T-helper 1 cell treated with Interleukin-12 subunit alpha and Interleukin-12 subunit beta and Interleukin-4 antibody, amounts not matched to agents 30 ng/mL and 1 ng/mL, for 36 hours (primary cell): ENCODE results near the gene TFCP2L1. TPM values are rescaled to one million over a fixed set of nuclear protein-coding genes. Genes with fewer than 3 reads are reported as not detected.
"Not testable (repeated sequence)": the region's sequence is repeated elsewhere in the genome, so short reads cannot be mapped to it uniquely, and the experiment has no call there.

Experiments used
- intact Hi-C: fragments of 100-400 bp; cut with micrococcal nuclease; formaldehyde crosslinking; loops from one replicate; pipeline ENCODE4 v1.15.1; 2024
- total RNA-seq: library from RNA; stranded (reverse); gene quantifications from 2 replicates; pipeline ENCODE4 v1.2.3, GENCODE V29; 2022

The TFCP2L1 gene, protein sequence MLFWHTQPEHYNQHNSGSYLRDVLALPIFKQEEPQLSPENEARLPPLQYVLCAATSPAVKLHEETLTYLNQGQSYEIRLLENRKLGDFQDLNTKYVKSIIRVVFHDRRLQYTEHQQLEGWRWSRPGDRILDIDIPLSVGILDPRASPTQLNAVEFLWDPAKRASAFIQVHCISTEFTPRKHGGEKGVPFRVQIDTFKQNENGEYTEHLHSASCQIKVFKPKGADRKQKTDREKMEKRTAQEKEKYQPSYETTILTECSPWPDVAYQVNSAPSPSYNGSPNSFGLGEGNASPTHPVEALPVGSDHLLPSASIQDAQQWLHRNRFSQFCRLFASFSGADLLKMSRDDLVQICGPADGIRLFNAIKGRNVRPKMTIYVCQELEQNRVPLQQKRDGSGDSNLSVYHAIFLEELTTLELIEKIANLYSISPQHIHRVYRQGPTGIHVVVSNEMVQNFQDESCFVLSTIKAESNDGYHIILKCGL
- not detected in 2 replicates for total RNA-seq

DNA sequence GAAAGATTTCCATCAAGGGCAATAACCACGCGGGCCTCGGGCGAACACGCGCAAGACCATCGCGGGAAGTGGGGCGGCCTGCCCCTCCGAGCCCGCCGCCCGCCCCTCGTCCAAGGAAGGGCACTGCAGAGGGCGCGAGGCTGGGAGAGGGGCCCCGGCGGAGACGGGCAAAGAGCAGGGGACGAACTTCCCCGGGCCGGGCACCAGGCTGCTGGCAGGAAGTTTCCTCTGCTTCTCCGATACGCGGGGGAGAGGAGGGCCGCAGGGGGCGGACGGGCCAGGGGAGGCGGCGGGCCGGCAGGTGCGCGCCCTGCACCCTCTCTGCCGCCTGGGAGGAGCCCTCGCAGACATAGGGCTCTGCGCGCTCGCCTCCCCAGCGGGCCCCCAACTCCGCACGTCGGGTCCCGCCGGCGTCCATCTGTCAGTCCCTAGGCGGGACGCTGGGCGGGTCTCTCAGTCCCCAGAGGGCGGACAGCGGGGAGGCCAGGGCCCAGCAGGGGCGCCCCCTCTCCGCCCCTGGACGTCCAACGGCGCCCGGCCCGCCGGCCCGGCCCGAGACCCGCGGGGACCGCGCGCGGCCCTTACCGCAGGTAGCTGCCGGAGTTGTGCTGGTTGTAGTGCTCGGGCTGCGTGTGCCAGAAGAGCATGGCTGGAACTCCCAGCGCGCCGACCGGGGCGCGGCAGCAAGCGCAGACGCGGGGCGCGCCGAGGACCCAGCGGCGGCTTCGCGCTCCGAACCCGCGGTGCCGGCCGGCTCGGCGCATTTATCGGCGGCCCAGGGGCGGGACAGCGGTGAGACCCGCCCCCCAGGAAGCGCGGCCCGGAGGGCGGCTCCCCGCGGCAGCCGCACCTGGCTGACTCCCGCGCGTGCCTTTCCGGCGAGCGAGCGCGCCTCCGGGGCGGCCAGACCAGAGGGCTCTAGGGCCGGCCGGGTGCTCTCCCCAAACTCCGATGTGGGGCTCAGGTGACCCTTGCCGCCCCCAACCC, at the start of gene TFCP2L1:
Gene TFCP2L1, minus strand, starts transcription at position 740 of the 987 bp plus-strand sequence. Its CDS starts 93 bp downstream, at position 647.
- intact Hi-C loops = no loop called here

DNA sequence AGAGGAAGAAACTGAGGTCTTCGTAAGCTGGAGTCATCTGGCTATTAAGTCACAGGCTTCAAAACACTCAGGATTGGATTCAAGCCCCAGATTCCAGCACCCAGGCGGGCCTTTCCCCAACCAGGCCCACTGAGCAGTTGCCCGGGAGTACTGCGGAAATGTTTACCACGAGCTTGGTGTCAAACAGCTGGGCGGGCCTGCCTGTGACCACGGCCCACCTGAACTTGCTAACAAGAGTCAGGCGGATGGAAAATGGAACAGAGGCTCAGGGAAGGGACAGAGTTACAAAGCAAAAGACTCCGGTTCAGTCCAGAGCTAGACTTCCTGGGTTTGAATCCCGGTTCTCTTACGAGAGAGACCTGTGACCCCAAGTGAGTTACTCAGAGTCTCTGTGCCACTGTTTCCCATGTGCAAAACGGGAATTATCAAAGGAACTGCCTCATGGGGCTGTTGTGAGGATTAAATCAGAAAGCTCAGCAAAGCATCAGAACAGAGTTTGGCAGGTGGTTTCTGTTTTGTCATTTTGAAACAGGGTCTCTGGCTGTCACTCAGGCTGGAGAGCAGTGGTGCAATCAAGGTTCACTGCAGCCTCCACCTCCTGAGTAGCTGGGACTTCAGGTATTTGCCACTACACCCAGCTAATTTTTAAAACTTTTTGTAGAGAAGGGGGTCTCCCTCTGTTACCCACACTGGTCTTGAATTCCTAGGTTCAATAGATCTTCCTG, 49.0 kb upstream of the TFCP2L1 start:
- intact Hi-C loops = no loop called here

DNA sequence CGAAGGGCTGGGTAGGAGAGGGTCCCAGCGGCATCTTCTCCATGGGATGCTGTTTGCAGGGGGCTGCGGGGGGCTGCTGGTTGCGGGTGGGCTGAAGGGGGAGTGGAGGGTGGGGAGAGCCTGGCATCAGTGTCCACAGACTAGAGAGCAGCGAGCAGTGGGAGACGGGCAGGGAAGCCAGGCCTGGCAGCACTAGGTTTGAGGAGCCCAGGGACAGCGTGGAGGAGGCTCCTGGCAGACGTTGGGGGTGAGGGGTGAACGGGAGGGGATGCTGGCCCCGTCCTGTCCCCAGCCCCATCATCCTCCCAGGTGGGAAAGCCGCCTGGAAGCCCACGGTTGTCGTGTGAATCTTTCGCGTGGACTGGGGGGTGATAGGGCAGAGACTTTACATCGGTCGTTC, 48.2 kb upstream of the TFCP2L1 start:
- intact Hi-C loops = no loop called here

GRCh38 chr2:121331324-121331723, 46.3 kb upstream of the TFCP2L1 start:
- intact Hi-C loops = not testable (repeated sequence)

DNA sequence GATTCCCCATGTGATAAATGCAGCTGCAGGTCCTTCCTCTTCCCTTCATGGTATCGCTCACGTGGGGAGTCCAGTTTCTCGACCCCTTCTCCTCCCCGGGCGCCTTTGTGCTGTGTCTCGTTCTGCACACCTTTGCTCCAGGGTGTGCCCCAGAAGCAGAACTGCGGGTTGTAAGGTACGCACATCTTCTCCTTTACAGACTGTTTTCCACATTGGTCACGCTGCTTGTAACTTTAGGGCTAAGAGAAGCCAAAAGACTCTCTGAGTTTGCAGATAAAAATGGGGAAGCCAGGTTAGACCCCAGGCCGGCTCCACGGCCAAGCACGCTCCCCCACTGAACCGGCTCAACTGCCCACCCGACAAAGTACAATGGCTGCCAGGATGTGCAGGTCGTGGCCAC, 45.9 kb upstream of the TFCP2L1 start:
- intact Hi-C loops = no loop called here

DNA sequence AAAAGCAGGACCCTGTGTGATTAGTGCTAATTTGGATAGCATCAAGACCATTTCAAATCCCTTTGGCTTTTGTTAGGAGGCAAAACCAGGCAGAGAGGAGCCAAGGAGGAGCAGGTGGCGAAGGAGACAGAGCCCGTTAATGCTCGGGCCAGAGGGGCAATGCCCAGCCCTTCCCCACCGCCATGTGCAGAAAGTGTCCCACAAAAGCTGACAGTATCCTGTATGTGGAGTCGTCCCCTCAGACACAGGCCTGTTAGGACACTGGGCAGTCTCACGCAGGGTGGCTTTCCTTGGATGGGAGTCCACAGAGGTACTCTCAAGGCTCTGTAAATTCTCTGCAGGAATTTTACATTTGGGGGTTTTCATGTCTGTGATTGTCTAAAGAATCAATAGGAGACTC, 44.8 kb upstream of the TFCP2L1 start:
- intact Hi-C loops = no loop called here

DNA sequence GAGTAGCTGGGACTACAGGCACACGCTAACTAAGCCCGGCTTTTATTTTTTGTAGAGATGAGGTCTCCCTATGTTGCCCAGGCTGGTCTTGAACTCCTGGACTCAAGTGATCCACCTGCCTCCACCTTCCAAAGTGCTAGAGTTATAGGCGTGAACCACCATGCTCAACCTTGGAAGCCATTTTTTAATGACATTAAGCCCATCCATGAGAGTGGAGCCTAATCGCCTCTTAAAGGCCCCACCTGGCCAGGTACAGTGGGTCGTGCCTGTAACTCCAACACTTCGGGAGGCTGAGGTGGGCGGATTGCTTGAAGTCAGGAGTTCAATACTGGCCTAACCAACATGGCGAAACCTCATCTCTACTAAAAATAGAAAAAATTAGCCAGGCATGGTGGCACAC, 41.6 kb upstream of the TFCP2L1 start:
- intact Hi-C loops = no loop called here

- intact Hi-C loops = no loop called here
Measured at GRCh38 chr2:121324601-121325000, 39.6 kb upstream of the TFCP2L1 start.

GRCh38 chr2:121321476-121321875, 36.5 kb upstream of the TFCP2L1 start:
- intact Hi-C loops = no loop called here

- intact Hi-C loops = loop anchor here (10.0 kb wide), 1 partner anchor 1425 kb away; no protein-coding TSS in a partner anchor
Measured at GRCh38 chr2:121319941-121320340, 34.9 kb upstream of the TFCP2L1 start.

DNA sequence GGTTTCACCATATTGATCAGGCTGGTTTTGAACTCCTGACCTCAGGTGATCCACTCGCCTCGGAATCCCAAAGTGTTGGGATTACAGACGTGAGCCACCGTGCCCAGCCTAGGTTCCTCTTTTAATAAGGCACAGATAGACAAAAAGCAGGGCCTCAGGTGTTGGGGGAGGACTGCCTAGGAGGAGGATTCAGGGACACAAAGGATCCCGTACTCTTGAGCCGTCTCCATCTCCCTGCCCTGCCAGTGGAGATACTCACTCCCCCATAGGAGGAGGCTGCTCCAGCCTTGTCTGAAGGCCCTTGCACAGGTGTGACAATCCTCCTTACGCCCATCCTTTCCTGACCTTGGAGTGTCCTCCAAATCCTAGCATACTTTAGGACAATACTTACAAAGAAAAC, 32.0 kb upstream of the TFCP2L1 start:
- intact Hi-C loops = loop anchor here (10.0 kb wide), 1 partner anchor 1428 kb away; no protein-coding TSS in a partner anchor

GRCh38 chr2:121313701-121314100, 28.7 kb upstream of the TFCP2L1 start:
- intact Hi-C loops = loop anchor here (10.0 kb wide), 1 partner anchor 1431 kb away; no protein-coding TSS in a partner anchor

DNA sequence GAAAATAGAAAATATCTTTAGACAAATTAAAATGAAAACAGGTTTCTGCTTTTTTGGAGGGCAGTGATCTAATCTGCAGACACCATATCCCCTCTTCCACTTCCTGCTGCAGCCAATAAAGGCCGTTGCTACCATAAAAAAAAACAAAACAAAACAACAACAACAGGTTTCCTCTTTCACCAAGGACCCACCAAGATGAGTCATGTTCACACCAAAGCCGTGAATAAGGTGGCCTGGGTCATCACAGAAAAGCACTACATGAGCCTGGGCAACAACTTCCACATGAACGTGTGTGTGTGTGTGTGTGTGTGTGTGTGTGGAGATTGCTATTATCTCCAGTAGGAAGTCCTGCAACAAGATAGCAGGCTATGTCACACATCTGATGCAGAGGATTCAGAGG, 24.8 kb upstream of the TFCP2L1 start:
- intact Hi-C loops = loop anchor here (10.0 kb wide), 1 partner anchor 1435 kb away; no protein-coding TSS in a partner anchor

DNA sequence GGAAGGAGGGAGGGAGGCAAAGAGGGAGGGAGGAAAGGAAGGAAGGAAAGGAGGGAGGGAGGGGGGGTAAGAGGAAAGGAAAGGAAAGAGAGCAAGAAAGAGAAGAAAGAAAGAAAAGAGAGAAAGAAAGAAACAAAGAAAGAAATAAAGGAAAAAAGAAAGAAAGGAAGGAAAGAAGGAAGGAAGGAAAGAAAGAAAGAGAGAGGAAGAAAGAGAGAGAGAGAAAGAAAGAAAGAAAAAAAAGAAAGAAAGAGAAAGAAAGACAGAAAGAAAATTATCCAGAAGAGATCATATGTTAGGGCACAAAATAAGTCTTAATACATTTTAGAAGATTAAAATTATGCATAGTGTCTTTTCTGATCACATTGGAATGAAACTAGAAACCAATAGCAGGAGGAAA, 24.3 kb upstream of the TFCP2L1 start:
- intact Hi-C loops = no loop called here

DNA sequence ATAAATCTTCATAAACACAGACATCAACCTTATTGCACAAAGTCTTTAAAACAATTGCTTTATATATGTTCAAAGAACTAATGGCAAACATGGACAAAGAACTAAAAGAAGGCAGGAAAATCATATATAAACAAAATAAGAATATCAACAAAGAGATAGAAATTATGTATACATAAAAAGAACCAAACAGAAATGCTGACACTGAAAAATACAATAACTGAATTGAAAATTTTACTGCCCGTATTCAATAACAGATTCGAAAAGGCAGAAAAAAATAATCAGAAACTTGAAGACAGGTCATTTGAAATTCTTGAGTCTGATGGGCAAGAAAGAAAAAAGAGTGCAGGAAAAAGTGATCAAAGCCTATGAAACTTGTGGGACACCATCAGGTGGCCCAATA, 22.0 kb upstream of the TFCP2L1 start:
- intact Hi-C loops = no loop called here

- intact Hi-C loops = no loop called here
Measured at GRCh38 chr2:121304941-121305340, 19.9 kb upstream of the TFCP2L1 start.

- intact Hi-C loops = no loop called here
Measured at GRCh38 chr2:121303531-121304263, 18.7 kb upstream of the TFCP2L1 start.

DNA sequence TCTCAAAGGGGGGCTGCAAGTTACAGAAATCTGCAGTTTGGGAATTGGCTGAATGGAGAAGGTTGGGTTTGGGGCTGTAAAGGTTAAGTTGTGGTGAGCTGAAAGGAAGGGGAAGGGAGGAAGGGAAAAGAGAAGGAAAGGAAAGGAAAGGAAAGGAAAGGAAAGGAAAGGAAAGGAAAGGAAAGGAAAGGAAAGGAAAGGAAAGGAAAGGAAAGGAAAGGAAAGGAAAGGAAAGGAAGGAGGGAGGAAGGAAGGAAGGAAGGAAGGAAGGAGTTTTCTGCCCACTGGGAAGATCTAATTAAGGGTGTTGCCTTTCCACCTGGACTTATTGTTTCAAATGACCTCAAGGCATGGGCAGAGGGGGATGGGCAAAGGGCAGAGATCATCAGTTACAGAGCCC, 16.2 kb upstream of the TFCP2L1 start:
- intact Hi-C loops = not testable (repeated sequence)

- intact Hi-C loops = no loop called here
Measured at GRCh38 chr2:121298476-121298875, 13.5 kb upstream of the TFCP2L1 start.

GRCh38 chr2:121297866-121298265, 12.9 kb upstream of the TFCP2L1 start:
- intact Hi-C loops = not testable (repeated sequence)
